ENCODE results near the gene SCIMP. TPM values are rescaled to one million over a fixed set of nuclear protein-coding genes. Genes with fewer than 3 reads are reported as not detected.
"Not testable (repeated sequence)": the region's sequence is repeated elsewhere in the genome, so short reads cannot be mapped to it uniquely, and the experiment has no call there.

The SCIMP gene
- total RNA-seq, 5 donors from 2014 or later (not counting 1 experiment from before 2014, with no cell fraction given): 0.61 to 1.8 (median 1.2) TPM

GRCh38 chr17:5164436-5164835 is 70.2 kb downstream of the SCIMP start:
- CTCF ChIA-PET: no interaction called here
- no peaks in the 10 kb centered on the region for H3K4me1 ChIP-seq (ENCODE audit: control insufficient read depth in 1 of 2, extremely low read depth in 1 of 2, insufficient read depth in 2 of 2, low read length in 2 of 2)
- H3K36me3 Mint-ChIP-seq: no peaks in the 10 kb centered on the region
- no peaks in the 10 kb centered on the region for H3K27me3 ChIP-seq (replicated peaks in 1 of 2; ENCODE audit: control insufficient read depth in 2 of 2, extremely low read depth in 1 of 2, insufficient read depth in 2 of 2, low read length in 1 of 2)
- POLR2A ChIA-PET: no interaction called here
- no peak overlapping the region for H3K4me3 ChIP-seq (ENCODE audit: control insufficient read depth in 1 of 2, extremely low read depth in 1 of 2, low read length in 1 of 2)
- no peak overlapping the region for H3K27ac Mint-ChIP-seq
- no peak overlapping the region for H3K4me3 Mint-ChIP-seq
- no peak overlapping the region for H3K27ac ChIP-seq (ENCODE audit: low read length)
- ATAC-seq (replicated peaks in 1 of 4) (no peak), DNase-seq (no peak)
- H3K9me3 Mint-ChIP-seq: no peaks in the 10 kb centered on the region
- H3K9me3 ChIP-seq: no peaks in the 10 kb centered on the region
- WGBS (ENCODE audit: insufficient coverage): no CpG with 5 or more reads among the region's 6 CpGs
- H3K36me3 ChIP-seq (ENCODE audit: control insufficient read depth in 2 of 2, extremely low read depth in 1 of 2, insufficient read depth in 1 of 2, low read length in 1 of 2): no peaks in the 10 kb centered on the region
- peaks cover 4 to 8% of the 10 kb centered on the region in 2 donors for H3K27me3 Mint-ChIP-seq
- peaks cover 0 to 2% (median 0%) of the 10 kb centered on the region in 3 donors for H3K4me1 Mint-ChIP-seq

- 80% methylated on average over 1 of the region's 3 CpGs for WGBS (ENCODE audit: insufficient coverage)
- H3K36me3 ChIP-seq (ENCODE audit: control insufficient read depth in 2 of 2, extremely low read depth in 1 of 2, insufficient read depth in 1 of 2, low read length in 1 of 2); H3K27me3 ChIP-seq (replicated peaks in 1 of 2; ENCODE audit: control insufficient read depth in 2 of 2, extremely low read depth in 1 of 2, insufficient read depth in 2 of 2, low read length in 1 of 2); H3K36me3 Mint-ChIP-seq; H3K4me3 Mint-ChIP-seq; H3K4me1 Mint-ChIP-seq; H3K9me3 ChIP-seq; POLR2A ChIA-PET; H3K27ac Mint-ChIP-seq; H3K9me3 Mint-ChIP-seq; H3K4me1 ChIP-seq (ENCODE audit: control insufficient read depth in 1 of 2, extremely low read depth in 1 of 2, insufficient read depth in 2 of 2, low read length in 2 of 2); ATAC-seq (replicated peaks in 1 of 4); H3K4me3 ChIP-seq (ENCODE audit: control insufficient read depth in 1 of 2, extremely low read depth in 1 of 2, low read length in 1 of 2); H3K27ac ChIP-seq (ENCODE audit: low read length); DNase-seq; CTCF ChIA-PET: not testable (repeated sequence)
- H3K27me3 Mint-ChIP-seq: peaks cover 20 to 29% of the 10 kb centered on the region in 2 donors
Observed at GRCh38 chr17:5161793-5162192, 72.9 kb downstream of the SCIMP start.

DNA sequence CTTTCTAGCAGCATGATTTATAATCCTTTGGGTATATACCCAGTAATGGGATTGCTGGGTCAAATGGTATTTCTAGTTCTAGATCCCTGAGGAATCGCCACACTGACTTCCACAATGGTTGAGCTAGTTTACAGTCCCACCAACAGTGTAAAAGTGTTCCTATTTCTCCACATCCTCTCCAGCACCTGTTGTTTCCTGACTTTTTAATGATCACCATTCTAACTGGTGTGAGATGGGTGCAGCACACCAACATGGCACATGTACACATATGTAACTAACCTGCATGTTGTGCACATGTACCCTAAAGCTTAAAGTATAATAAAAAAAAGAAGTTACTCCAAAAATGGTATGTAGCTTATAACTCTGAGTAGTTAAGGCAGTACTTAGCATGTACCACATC is 74.0 kb downstream of the SCIMP start:
- WGBS (ENCODE audit: insufficient coverage): no CpG with 5 or more reads among the region's 1 CpG
- peaks cover 17 to 29% of the 10 kb centered on the region in 2 donors for H3K27me3 Mint-ChIP-seq
- H3K27ac Mint-ChIP-seq; H3K27ac ChIP-seq (ENCODE audit: low read length); H3K36me3 Mint-ChIP-seq; H3K4me3 Mint-ChIP-seq; H3K9me3 Mint-ChIP-seq; H3K36me3 ChIP-seq (ENCODE audit: control insufficient read depth in 2 of 2, extremely low read depth in 1 of 2, insufficient read depth in 1 of 2, low read length in 1 of 2); ATAC-seq (replicated peaks in 1 of 4); DNase-seq; H3K9me3 ChIP-seq; POLR2A ChIA-PET; H3K4me1 Mint-ChIP-seq; H3K4me3 ChIP-seq (ENCODE audit: control insufficient read depth in 1 of 2, extremely low read depth in 1 of 2, low read length in 1 of 2); H3K4me1 ChIP-seq (ENCODE audit: control insufficient read depth in 1 of 2, extremely low read depth in 1 of 2, insufficient read depth in 2 of 2, low read length in 2 of 2): not testable (repeated sequence)
- peaks cover 0 to 10% of the 10 kb centered on the region in 2 experiments for H3K27me3 ChIP-seq (replicated peaks in 1 of 2; ENCODE audit: control insufficient read depth in 2 of 2, extremely low read depth in 1 of 2, insufficient read depth in 2 of 2, low read length in 1 of 2)
- CTCF ChIA-PET: interaction anchor here in 1 of 2 donors (0.6 kb wide), 1 partner anchor 927 kb away, joined by 3 read pairs; no protein-coding TSS in a partner anchor

Other genes with a start within 250 kb of the SCIMP start
- gene CAMTA2, start 247.2 kb downstream of the SCIMP start, total RNA-seq: 10 to 100 TPM; 59.8 to 82.8 (median 72.0) TPM
- gene INCA1, start 237.3 kb downstream of the SCIMP start, total RNA-seq: under 1 TPM in 2 of 5 donors, not detected in 3; 0.38 to 0.43 TPM
- 10 to 100 TPM; 15.3 to 37.9 (median 28.5) TPM for gene KIF1C, start 236.9 kb downstream of the SCIMP start, total RNA-seq
- gene SLC52A1, start 199.4 kb downstream of the SCIMP start, total RNA-seq: under 1 TPM in 3 of 5 donors, not detected in 2; 0.14 to 0.62 (median 0.25) TPM
- gene ZFP3, start 156.4 kb downstream of the SCIMP start, total RNA-seq: 10 to 100 TPM in 1 of 5 donors, 1 to 10 TPM in 4; 3.3 to 10.4 (median 8.5) TPM
- gene ZNF232, start 123.0 kb downstream of the SCIMP start, total RNA-seq: 10 to 100 TPM in 3 of 5 donors, 1 to 10 TPM in 2; 7.3 to 20.9 (median 14.2) TPM
- gene USP6, start 118.8 kb downstream of the SCIMP start, total RNA-seq: 1 to 10 TPM in 1 of 5 donors, under 1 TPM in 4; 0.03 to 1.1 (median 0.09) TPM
- 10 to 100 TPM in 3 of 5 donors, 1 to 10 TPM in 2; 5.5 to 23.4 (median 20.9) TPM for gene ZNF594, start 43.0 kb downstream of the SCIMP start, total RNA-seq
- 10 to 100 TPM; 39.1 to 48.1 (median 47.7) TPM for gene RABEP1, start 47.4 kb upstream of the SCIMP start, total RNA-seq
- gene NUP88, start 184.8 kb upstream of the SCIMP start, total RNA-seq: 100 to 1,000 TPM in 2 of 5 donors, 10 to 100 TPM in 3; 88.2 to 124 (median 99.7) TPM
- 10 to 100 TPM; 61.5 to 81.0 (median 67.7) TPM for gene RPAIN, start 185.3 kb upstream of the SCIMP start, total RNA-seq
- 100 to 1,000 TPM in 2 of 5 donors, 10 to 100 TPM in 3; 60.1 to 102 (median 93.5) TPM for gene C1QBP, start 204.3 kb upstream of the SCIMP start, total RNA-seq
- gene DHX33, start 234.1 kb upstream of the SCIMP start, total RNA-seq: 10 to 100 TPM in 3 of 5 donors, 1 to 10 TPM in 2; 7.5 to 13.6 (median 12.0) TPM